ENCODE data around the gene XPNPEP1. TPM values are rescaled to one million over a fixed set of nuclear protein-coding genes. Genes with fewer than 3 reads are reported as not detected.

The XPNPEP1 gene
- total and polyA plus RNA-seq, 2 of the 4 experiments (the other 2 are of a cell fraction) = 164 to 311 TPM

DNA sequence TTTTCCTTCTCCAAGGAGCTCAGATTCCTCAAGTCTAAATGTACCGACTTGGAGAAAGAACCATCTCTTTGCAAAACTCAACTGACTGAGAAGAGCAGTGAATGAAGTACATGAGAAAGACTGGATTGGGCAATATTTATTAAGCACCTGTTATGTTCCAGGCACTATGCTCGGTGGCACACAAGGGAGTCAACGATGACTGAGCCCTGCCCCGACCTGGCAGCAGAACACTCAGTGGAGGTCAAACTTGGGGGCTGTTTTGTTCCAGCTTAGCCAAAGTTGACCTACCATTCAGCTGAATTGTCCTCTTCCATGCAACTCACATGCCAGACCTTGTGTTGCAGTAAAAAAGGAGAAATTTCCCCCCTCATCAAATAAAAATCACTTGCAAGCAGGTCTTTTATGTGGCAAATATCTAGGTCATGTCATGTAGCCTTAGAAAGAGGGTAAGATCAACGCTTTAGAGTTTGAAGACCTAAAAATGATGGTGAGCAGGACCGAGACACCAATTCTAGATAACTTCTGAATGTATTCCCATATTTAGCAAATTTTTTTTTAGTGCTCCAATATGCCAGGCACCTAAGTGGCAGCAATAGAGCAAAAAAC is 14.3 kb upstream of the XPNPEP1 start:
- Histone ChIP-seq H3K9ac (ENCODE audit: low read depth, low read length) (no peak overlapping the region), H4K91ac (ENCODE audit: insufficient read depth, low read depth, low read length) (no peak overlapping the region), H2BK120ac (ENCODE audit: low read depth, low read length) (no peak overlapping the region), H2AK9ac (replicated peaks; ENCODE audit: low read depth, low read length, poor library complexity) (no peak overlapping the region), H3K56ac (ENCODE audit: extremely low read depth, insufficient read depth, low read length) (no peak overlapping the region), H3K9me1 (ENCODE audit: insufficient read depth, low read length) (no peaks in the 10 kb centered on the region), H3K9me3 (ENCODE audit: control insufficient read depth, insufficient read depth, low read length) (no peaks in the 10 kb centered on the region), H2AFZ (replicated peaks; ENCODE audit: low read length, poor library complexity) (no peak overlapping the region), H3K4ac (ENCODE audit: low read depth, low read length) (no peak overlapping the region), H3K27me3 (ENCODE audit: control insufficient read depth, insufficient read depth, low read length) (no peaks in the 10 kb centered on the region), H4K8ac (ENCODE audit: low read depth in 2 of 2, low read length in 2 of 2) (no peak overlapping the region), H3K79me1 (ENCODE audit: low read depth in 1 of 2, low read length in 2 of 2) (no peaks in the 10 kb centered on the region), H2BK20ac (ENCODE audit: low read depth, low read length) (no peak overlapping the region), H4K5ac (ENCODE audit: low read depth, low read length) (no peak overlapping the region), H2BK5ac (ENCODE audit: low read depth, low read length, poor library complexity, severe bottlenecking) (no peak overlapping the region), H3K4me2 (ENCODE audit: low read depth, low read length) (no peak overlapping the region), H2AK5ac (ENCODE audit: low read depth, low read length) (no peak overlapping the region), H3K27ac (ENCODE audit: insufficient read depth, low read length) (no peak overlapping the region), H3K14ac (replicated peaks; ENCODE audit: low read depth, low read length) (no peak overlapping the region), H3K18ac (ENCODE audit: low read depth, low read length) (no peak overlapping the region), H3K4me1 (ENCODE audit: control insufficient read depth, insufficient read depth, low read length) (no peaks in the 10 kb centered on the region), H2BK15ac (ENCODE audit: low read depth, low read length) (no peak overlapping the region), H3K36me3 (ENCODE audit: control insufficient read depth, insufficient read depth, low read length) (no peaks in the 10 kb centered on the region), H4K20me1 (ENCODE audit: insufficient read depth, low read length) (no peaks in the 10 kb centered on the region), H3K4me3 (ENCODE audit: insufficient read depth, low read depth, low read length) (no peak overlapping the region), H3K23ac (ENCODE audit: low read depth, low read length) (no peak overlapping the region)
- no CpG with 5 or more reads among the region's 6 CpGs for WGBS, 2 experiments (ENCODE audit: extremely low coverage in 2 of 2, insufficient read length in 1 of 2)
- dilution Hi-C loops (cut with HindIII; ENCODE audit: low sequenced_read_pairs, unreplicated experiment) = no loop called here
- in situ Hi-C loops (cut with MboI; ENCODE audit: low sequenced_read_pairs) = no loop called here
- ChIA-PET POLR2A (ENCODE audit: unreplicated experiment) (no interaction called here), CTCF (no interaction called here)
- no peak for TF ChIP-seq RAD21 (IDR thresholded peaks at IDR 0.05; ENCODE audit: low read length)
- no peak for TF ChIP-seq POLR2A (IDR thresholded peaks at IDR 0.05; ENCODE audit: low read depth, low read length)
- TF ChIP-seq, protein P1, sequence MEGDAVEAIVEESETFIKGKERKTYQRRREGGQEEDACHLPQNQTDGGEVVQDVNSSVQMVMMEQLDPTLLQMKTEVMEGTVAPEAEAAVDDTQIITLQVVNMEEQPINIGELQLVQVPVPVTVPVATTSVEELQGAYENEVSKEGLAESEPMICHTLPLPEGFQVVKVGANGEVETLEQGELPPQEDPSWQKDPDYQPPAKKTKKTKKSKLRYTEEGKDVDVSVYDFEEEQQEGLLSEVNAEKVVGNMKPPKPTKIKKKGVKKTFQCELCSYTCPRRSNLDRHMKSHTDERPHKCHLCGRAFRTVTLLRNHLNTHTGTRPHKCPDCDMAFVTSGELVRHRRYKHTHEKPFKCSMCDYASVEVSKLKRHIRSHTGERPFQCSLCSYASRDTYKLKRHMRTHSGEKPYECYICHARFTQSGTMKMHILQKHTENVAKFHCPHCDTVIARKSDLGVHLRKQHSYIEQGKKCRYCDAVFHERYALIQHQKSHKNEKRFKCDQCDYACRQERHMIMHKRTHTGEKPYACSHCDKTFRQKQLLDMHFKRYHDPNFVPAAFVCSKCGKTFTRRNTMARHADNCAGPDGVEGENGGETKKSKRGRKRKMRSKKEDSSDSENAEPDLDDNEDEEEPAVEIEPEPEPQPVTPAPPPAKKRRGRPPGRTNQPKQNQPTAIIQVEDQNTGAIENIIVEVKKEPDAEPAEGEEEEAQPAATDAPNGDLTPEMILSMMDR (conservative IDR thresholded peaks at IDR 0.05; ENCODE audit: low read depth, low read length) = no peak
- TF ChIP-seq CEBPB (IDR thresholded peaks at IDR 0.05; ENCODE audit: low read depth, low read length) = no peak
- TF ChIP-seq NFE2L2 (IDR thresholded peaks at IDR 0.05; ENCODE audit: low read depth, low read length) = no peak
- no TSS peak for BruUV-seq (replicated peaks)
- DNase-seq (no peak), ATAC-seq (ENCODE audit: low read depth) (no peak)
- intact Hi-C loops (cut with micrococcal nuclease) = no loop called here

Data from IMR-90 (cell line).